PC-3 (cell line): ENCODE measurements around the gene MDGA2. TPM values are rescaled to one million over a fixed set of nuclear protein-coding genes. Genes with fewer than 3 reads are reported as not detected.

Source experiments
- ATAC-seq: fragments of 200-7000 bp; cut with Tn5 transposase; 2 replicates; pipeline ENCODE4 v1.9.1; 2020; ENCODE audit warnings: mild to moderate bottlenecking, moderate library complexity
- BruUV-seq: library from RNA; stranded (reverse); fragments of 400-500 nt; replicated peaks from 2 replicates; lab custom pipeline; 2021; lab: Mats Ljungman, UMichigan
- CTCF ChIA-PET: fragments of 300-600 bp; sonication (Branson Sonifier 250); formaldehyde crosslinking; loops from one replicate; lab custom pipeline; 2022; ENCODE audit warnings: antibody characterized with exemption; lab: Charles Lee
- POLR2A ChIA-PET: fragments of 300-600 bp; sonication (Branson Sonifier 250); formaldehyde crosslinking; loops from one replicate; lab custom pipeline; 2022; ENCODE audit warnings: antibody characterized with exemption; ENCODE audit not compliant: unreplicated experiment; lab: Charles Lee
- DNase-seq: peaks from one replicate; pipeline ENCODE4 v3.0.0-alpha.2; 2015
- H2AFZ ChIP-seq: fragments of 300-600 bp; sonication (generic); 2 replicates; pipeline ENCODE4 v1.6.0; 2016; ENCODE audit warnings: antibody characterized with exemption, low read length
- H3F3A ChIP-seq: fragments of 300-600 bp; sonication (generic); one replicate; pipeline ENCODE4 v1.6.0; 2017; ENCODE audit warnings: antibody characterized with exemption, low read length, control low read depth, mild to moderate bottlenecking; ENCODE audit not compliant: unreplicated experiment
- H3K27ac ChIP-seq: fragments of 300-600 bp; sonication (generic); 2 replicates; pipeline ENCODE4 v1.5.1; 2016; ENCODE audit warnings: mild to moderate bottlenecking, low read length
- H3K27me3 ChIP-seq: fragments of 300-600 bp; sonication (generic); 2 replicates; pipeline ENCODE4 v1.6.1; 2016; ENCODE audit warnings: low read length, mixed read lengths
- H3K36me3 ChIP-seq: fragments of 300-600 bp; sonication (generic); 2 replicates; pipeline ENCODE4 v1.6.1; 2016; ENCODE audit warnings: low read depth, mixed run types, low read length, mixed read lengths
- H3K4me1 ChIP-seq: fragments of 300-600 bp; sonication (generic); 2 replicates; pipeline ENCODE4 v1.5.1; 2016; ENCODE audit warnings: low read length; ENCODE audit not compliant: insufficient read depth
- H3K4me2 ChIP-seq: fragments of 300-600 bp; sonication (generic); 2 replicates; pipeline ENCODE4 v1.6.0; 2016; ENCODE audit warnings: low read length
- H3K4me3 ChIP-seq: fragments of 300-600 bp; sonication (generic); 2 replicates; pipeline ENCODE4 v1.5.1; 2016; ENCODE audit warnings: mild to moderate bottlenecking, low read length, mixed read lengths
- H3K79me2 ChIP-seq: fragments of 300-600 bp; sonication (generic); 2 replicates; pipeline ENCODE4 v1.6.1; 2017; ENCODE audit warnings: low read length, mixed read lengths
- H3K9ac ChIP-seq: fragments of 300-600 bp; sonication (generic); 2 replicates; pipeline ENCODE4 v1.6.0; 2016; ENCODE audit warnings: mild to moderate bottlenecking, low read length
- H3K9me2 ChIP-seq: fragments of 300-600 bp; sonication (generic); replicated peaks from 2 replicates; pipeline ENCODE4 v1.6.1; 2016; ENCODE audit warnings: mixed run types, low read length, mixed read lengths
- H3K9me3 ChIP-seq: fragments of 300-600 bp; sonication (generic); 2 replicates; pipeline ENCODE4 v1.6.1; 2016; ENCODE audit warnings: low read length, mixed read lengths
- H4K20me1 ChIP-seq: fragments of 300-600 bp; sonication (generic); 2 replicates; pipeline ENCODE4 v1.6.1; 2016; ENCODE audit warnings: low read length, mixed read lengths
- CTCF ChIP-seq: fragments of 300-600 bp; sonication (generic); conservative IDR thresholded peaks from 2 replicates; pipeline ENCODE4 v1.5.1; 2017; ENCODE audit warnings: antibody characterized with exemption, low read depth, mild to moderate bottlenecking, low read length
- EZH2 ChIP-seq: fragments of 300-600 bp; sonication (generic); IDR thresholded peaks from one replicate; pipeline ENCODE4 v1.6.1; 2017; ENCODE audit warnings: antibody characterized with exemption, mild to moderate bottlenecking, low read length; ENCODE audit not compliant: unreplicated experiment
- EZH2phosphoT487 ChIP-seq: fragments of 300-600 bp; sonication (generic); IDR thresholded peaks from 2 replicates; pipeline ENCODE4 v1.6.1; 2018; ENCODE audit warnings: mild to moderate bottlenecking, antibody characterized with exemption, low read length, borderline replicate concordance
- intact Hi-C: fragments of 100-400 bp; cut with micrococcal nuclease; formaldehyde crosslinking; loops from 2 replicates; pipeline ENCODE4 v1.9.0; 2023
- total RNA-seq: library from RNA; depleted of rRNA; stranded (reverse); fragments of >200 nt; gene quantifications from 2 replicates; pipeline ENCODE4 v1.2.3, GENCODE V29; 2014

The MDGA2 gene
- total RNA-seq, 1 experiment from 2014 or later, result 0.04 TPM

- intact Hi-C loops, result no loop called here
- no peak overlapping the region for H2AFZ ChIP-seq
- POLR2A ChIA-PET, result no interaction called here
- no peaks in the 10 kb centered on the region for H3K9me3 ChIP-seq
- H3K9ac ChIP-seq, result no peak overlapping the region
- no peaks in the 10 kb centered on the region for H3K79me2 ChIP-seq
- no peak overlapping the region for H3K4me3 ChIP-seq
- H3K4me2 ChIP-seq, result no peak overlapping the region
- no peaks in the 10 kb centered on the region for H3K4me1 ChIP-seq
- no peaks in the 10 kb centered on the region for H3K36me3 ChIP-seq
- CTCF ChIA-PET, result no interaction called here
- no TSS peak for BruUV-seq
- ATAC-seq (no peak), DNase-seq (no peak)
- H3K27ac ChIP-seq, result no peak overlapping the region
- no peaks in the 10 kb centered on the region for H3F3A ChIP-seq
- TF ChIP-seq EZH2, result no peak
- TF ChIP-seq CTCF, result no peak
- no peak for TF ChIP-seq EZH2phosphoT487
- no peaks in the 10 kb centered on the region for H3K9me2 ChIP-seq
- peaks cover 32% of the 10 kb centered on the region for H3K27me3 ChIP-seq
- no peaks in the 10 kb centered on the region for H4K20me1 ChIP-seq
Measured at GRCh38 chr14:47223656-47224055, 451.7 kb downstream of the MDGA2 start.

GRCh38 chr14:47220096-47220495 lies 455.3 kb downstream of the MDGA2 start:
- Histone ChIP-seq H3F3A (no peaks in the 10 kb centered on the region), H3K4me2 (no peak overlapping the region), H4K20me1 (no peaks in the 10 kb centered on the region), H3K27ac (no peak overlapping the region), H3K9me3 (no peaks in the 10 kb centered on the region), H3K9me2 (no peaks in the 10 kb centered on the region), H2AFZ (peak overlapping the region; percentile 39; the same call in 1 of the 2 replicates), H3K9ac (no peak overlapping the region), H3K36me3 (no peaks in the 10 kb centered on the region), H3K79me2 (no peaks in the 10 kb centered on the region), H3K4me1 (no peaks in the 10 kb centered on the region), H3K4me3 (no peak overlapping the region), H3K27me3 (peaks cover 32% of the 10 kb centered on the region)
- CTCF ChIA-PET, result no interaction called here
- ATAC-seq, result no peak
- no TSS peak for BruUV-seq
- no peak for TF ChIP-seq EZH2
- no peak for TF ChIP-seq CTCF
- TF ChIP-seq EZH2phosphoT487, result no peak
- POLR2A ChIA-PET, result no interaction called here
- DNase-seq, result no peak
- intact Hi-C loops, result no loop called here

- no peaks in the 10 kb centered on the region for H3K9me2 ChIP-seq
- H3F3A ChIP-seq, result no peaks in the 10 kb centered on the region
- H3K27me3 ChIP-seq, result peaks cover 10% of the 10 kb centered on the region
- H3K27ac ChIP-seq, result no peak overlapping the region
- no peaks in the 10 kb centered on the region for H3K9me3 ChIP-seq
- H3K79me2 ChIP-seq, result no peaks in the 10 kb centered on the region
- no peaks in the 10 kb centered on the region for H3K4me1 ChIP-seq
- TF ChIP-seq CTCF, result no peak
- no peak for TF ChIP-seq EZH2phosphoT487
- TF ChIP-seq EZH2, result no peak
- POLR2A ChIA-PET, result no interaction called here
- H3K36me3 ChIP-seq, result no peaks in the 10 kb centered on the region
- no peak for ATAC-seq
- BruUV-seq, result no TSS peak
- no peak overlapping the region for H3K9ac ChIP-seq
- no peak overlapping the region for H2AFZ ChIP-seq
- DNase-seq, result no peak
- H3K4me2 ChIP-seq, result no peak overlapping the region
- CTCF ChIA-PET, result no interaction called here
- no peak overlapping the region for H3K4me3 ChIP-seq
- intact Hi-C loops, result no loop called here
- no peaks in the 10 kb centered on the region for H4K20me1 ChIP-seq
Measured at GRCh38 chr14:47211263-47211662, 464.1 kb downstream of the MDGA2 start.
